Ishikawa (cell line): ENCODE measurements around the gene FGD6.

Experiments used
- EP300 ChIP-seq: IDR thresholded peaks from 2 replicates; pipeline ENCODE4 v1.6.1; 2012; ENCODE audit warnings: borderline replicate concordance
- TCF12 ChIP-seq: IDR thresholded peaks from 2 replicates; pipeline ENCODE4 v1.6.1; 2012; ENCODE audit warnings: low read depth
- ZBTB7A ChIP-seq: IDR thresholded peaks from 2 replicates; pipeline ENCODE4 v1.6.1; 2012; ENCODE audit warnings: low read depth

DNA sequence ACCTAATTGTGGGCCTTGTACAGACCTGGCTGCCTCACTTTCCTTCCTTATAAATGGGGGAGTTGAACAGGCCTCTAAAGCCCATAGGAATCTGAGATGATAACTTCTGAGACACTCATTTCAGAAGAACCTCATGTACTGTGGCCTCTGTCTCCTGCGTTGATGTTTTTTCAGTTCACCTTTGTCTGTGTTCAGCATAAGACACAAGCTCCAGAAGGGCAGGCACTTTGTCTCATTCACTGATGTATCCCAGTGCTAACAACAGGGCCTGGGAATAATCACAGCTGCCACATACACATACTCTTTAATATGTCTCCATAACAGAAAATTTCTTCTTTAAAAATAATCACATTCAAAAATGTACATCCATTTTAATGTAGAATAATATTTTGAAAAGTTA, 3.3 kb downstream of the FGD6 start:
- TF ChIP-seq ZBTB7A (no peak), EP300 (no peak), TCF12 (no peak)
